Omental fat pad (tissue), 4 donors: Measurements from ENCODE around the gene DTX4. TPM values are rescaled to one million over a fixed set of nuclear protein-coding genes. Genes with fewer than 3 reads are reported as not detected.

Experiments used
- ATAC-seq: fragments of 150-250 bp; one replicate; pipeline ENCODE4 v1.9.1; 2016; ENCODE audit warnings: mild to moderate bottlenecking, moderate library complexity; ENCODE audit not compliant: low FRiP score
- DNase-seq: peaks from one replicate; pipeline ENCODE4 v3.0.0-alpha.2; 2019; ENCODE audit warnings: low spot score
- total RNA-seq, 4 donors: library from RNA; depleted of rRNA; stranded (reverse); fragments of >200 nt; gene quantifications; one replicate each; pipeline ENCODE4 v1.1.0, GENCODE V29; 2016
- TF ChIP-seq, protein P1 (sequence below), 3 donors: fragments of 450-650 bp; IDR thresholded peaks; one replicate each; pipeline ENCODE4 v1.5.1; 2016 to 2017; ENCODE audit warnings: antibody characterized with exemption in 3 of 3, mild to moderate bottlenecking in 3 of 3, moderate library complexity in 2 of 3

DTX4 gene
- total RNA-seq, 4 donors from 2014 or later: 12.0 to 75.6 (median 24.2) TPM

GRCh38 chr11:59186130-59186594, 14.2 kb downstream of the DTX4 start:
- DNase-seq: no peak
- no peak for ATAC-seq
- TF ChIP-seq, protein P1, sequence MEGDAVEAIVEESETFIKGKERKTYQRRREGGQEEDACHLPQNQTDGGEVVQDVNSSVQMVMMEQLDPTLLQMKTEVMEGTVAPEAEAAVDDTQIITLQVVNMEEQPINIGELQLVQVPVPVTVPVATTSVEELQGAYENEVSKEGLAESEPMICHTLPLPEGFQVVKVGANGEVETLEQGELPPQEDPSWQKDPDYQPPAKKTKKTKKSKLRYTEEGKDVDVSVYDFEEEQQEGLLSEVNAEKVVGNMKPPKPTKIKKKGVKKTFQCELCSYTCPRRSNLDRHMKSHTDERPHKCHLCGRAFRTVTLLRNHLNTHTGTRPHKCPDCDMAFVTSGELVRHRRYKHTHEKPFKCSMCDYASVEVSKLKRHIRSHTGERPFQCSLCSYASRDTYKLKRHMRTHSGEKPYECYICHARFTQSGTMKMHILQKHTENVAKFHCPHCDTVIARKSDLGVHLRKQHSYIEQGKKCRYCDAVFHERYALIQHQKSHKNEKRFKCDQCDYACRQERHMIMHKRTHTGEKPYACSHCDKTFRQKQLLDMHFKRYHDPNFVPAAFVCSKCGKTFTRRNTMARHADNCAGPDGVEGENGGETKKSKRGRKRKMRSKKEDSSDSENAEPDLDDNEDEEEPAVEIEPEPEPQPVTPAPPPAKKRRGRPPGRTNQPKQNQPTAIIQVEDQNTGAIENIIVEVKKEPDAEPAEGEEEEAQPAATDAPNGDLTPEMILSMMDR (IDR thresholded peaks at IDR 0.05): no peak

GRCh38 chr11:59187035-59187434, 15.1 kb downstream of the DTX4 start:
- no peak for DNase-seq
- TF ChIP-seq, protein P1 (IDR thresholded peaks at IDR 0.05): no peak
- ATAC-seq: no peak

GRCh38 chr11:59187587-59187986, 15.7 kb downstream of the DTX4 start:
- TF ChIP-seq, protein P1 (IDR thresholded peaks at IDR 0.05): no peak
- ATAC-seq: peak; percentile 31
- no peak for DNase-seq

DNA sequence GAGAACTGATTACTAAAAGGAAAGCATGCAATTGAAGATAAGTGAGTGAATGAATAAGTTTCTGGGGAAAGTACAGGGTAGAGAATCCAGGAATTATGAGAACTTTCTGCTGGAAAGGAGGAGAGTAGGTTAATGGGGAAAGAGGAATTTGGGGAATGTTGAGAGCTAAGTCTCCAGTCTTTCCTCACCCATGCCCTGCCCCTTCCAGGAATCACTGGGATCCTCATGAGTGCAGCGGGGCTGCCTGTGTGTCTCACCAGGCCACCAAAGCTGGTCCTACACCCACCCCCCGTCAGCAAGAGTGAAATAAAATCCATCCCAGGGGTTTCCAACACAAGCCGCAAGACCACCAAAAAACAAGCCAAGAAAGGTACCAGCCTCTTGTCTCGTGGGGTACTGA, 17.0 kb downstream of the DTX4 start:
- DNase-seq (no peak), ATAC-seq (peak; percentile 18)
- TF ChIP-seq, protein P1 (IDR thresholded peaks at IDR 0.05): no peak

DNA sequence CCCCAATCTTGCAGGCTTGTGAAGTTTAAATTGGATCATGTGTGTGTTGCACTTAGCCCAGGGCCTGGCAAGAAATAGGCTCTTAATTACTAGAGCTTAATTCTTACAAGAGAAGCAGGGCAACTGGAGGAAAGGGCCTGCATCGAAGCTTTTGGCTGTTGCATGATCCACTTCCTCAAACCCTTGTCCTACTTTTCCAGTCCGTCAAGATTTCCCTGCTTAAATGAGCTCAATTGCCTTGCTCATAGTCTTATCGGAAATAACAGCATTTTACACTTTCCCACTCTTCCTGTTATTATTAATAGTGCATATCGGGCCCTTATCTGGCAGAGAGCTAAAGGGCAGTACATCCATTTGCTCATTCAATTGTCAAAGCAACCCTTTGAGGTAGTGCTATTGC, 18.1 kb downstream of the DTX4 start:
- no peak for ATAC-seq
- TF ChIP-seq, protein P1 (IDR thresholded peaks at IDR 0.05): no peak

DNA sequence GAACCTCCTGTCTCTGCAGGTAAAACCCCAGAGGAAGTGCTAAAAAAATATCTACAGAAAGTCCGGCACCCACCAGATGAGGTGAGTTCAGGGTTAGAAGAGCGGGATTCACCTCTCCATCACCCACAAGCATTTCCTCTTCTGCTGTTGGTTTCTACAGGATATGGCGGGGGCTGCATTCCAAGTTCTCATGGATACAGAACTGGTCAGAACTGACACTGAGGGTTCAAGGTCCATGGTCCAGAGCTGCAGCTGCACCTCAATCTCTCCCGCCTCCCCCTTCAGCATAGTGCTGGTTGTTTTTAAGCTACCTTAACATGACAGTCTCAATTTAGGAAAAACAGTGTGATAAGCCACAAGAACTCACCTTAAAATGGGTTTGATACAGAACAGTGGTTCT, 19.2 kb downstream of the DTX4 start:
- ATAC-seq (no peak), DNase-seq (no peak)
- TF ChIP-seq, protein P1 (IDR thresholded peaks at IDR 0.05): no peak

More for the DNA sequence above, 18.1 kb downstream of the DTX4 start:
- no peak for DNase-seq

- ATAC-seq (no peak), DNase-seq (no peak)
- TF ChIP-seq, protein P1 (IDR thresholded peaks at IDR 0.05): no peak
Observed at GRCh38 chr11:59191890-59192289, 20.0 kb downstream of the DTX4 start.
